HT1080 (cell line): ENCODE data around the gene IQCB1. TPM values are rescaled to one million over a fixed set of nuclear protein-coding genes. Genes with fewer than 3 reads are reported as not detected.
"Not testable (repeated sequence)": the region's sequence is repeated elsewhere in the genome, so short reads cannot be mapped to it uniquely, and the experiment has no call there.

Experiments
- DNase-seq: peaks from one replicate; pipeline ENCODE4 v3.0.0-alpha.2; 2015; ENCODE audit warnings: low read depth
- total RNA-seq: library from RNA; depleted of rRNA; stranded (reverse); fragments of >200 nt; shearing (Covaris generic); gene quantifications from 2 replicates; pipeline ENCODE4 v1.2.3, GENCODE V29; 2014

Gene IQCB1
- total RNA-seq, 1 experiment from 2014 or later: 28.8 TPM

DNA sequence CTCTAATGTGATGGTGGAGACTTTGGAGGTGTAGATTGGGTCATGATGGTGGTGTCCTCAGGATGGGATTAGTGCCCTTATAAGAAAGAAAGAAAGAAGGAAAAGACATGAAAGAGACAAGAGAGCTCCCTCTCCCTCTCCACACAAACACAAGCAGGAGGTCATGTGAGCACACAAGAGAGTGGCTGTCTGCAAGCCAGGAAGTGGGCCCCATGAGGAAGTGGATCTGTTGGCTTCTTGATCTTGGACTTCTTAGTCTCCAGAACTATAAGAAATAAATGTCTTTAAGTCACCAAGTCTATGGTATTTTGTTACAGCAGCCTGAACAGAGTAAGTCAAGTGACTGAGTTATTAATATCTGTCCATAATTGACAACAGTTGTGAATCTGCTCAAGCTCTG is 17.1 kb downstream of the IQCB1 start:
- no peak for DNase-seq

GRCh38 chr3:121809249-121809648 is 25.6 kb downstream of the IQCB1 start:
- DNase-seq: no peak

GRCh38 chr3:121803771-121804320 is 31.0 kb downstream of the IQCB1 start:
- no peak for DNase-seq

- DNase-seq: no peak
Measured at GRCh38 chr3:121800906-121801305, 34.0 kb downstream of the IQCB1 start.

DNA sequence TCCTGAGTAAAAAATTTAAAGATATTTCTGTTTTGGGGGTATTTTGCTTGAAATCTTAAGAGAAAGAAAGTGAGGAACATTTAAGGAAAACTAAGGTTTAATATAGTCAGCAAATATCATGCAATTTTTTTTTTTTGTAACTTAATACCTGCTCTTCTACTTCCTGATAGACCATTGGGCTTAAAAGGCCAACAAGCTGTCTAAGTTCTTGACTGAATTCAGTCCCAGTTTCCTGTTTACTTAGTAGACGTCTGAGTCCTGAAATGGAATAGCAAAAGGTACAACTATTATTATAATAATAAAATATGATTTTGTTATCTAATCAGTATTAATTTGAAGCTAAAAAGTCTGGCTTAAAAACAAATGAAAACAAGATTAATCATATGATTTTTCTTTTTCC is 37.9 kb downstream of the IQCB1 start:
- no peak for DNase-seq

DNA sequence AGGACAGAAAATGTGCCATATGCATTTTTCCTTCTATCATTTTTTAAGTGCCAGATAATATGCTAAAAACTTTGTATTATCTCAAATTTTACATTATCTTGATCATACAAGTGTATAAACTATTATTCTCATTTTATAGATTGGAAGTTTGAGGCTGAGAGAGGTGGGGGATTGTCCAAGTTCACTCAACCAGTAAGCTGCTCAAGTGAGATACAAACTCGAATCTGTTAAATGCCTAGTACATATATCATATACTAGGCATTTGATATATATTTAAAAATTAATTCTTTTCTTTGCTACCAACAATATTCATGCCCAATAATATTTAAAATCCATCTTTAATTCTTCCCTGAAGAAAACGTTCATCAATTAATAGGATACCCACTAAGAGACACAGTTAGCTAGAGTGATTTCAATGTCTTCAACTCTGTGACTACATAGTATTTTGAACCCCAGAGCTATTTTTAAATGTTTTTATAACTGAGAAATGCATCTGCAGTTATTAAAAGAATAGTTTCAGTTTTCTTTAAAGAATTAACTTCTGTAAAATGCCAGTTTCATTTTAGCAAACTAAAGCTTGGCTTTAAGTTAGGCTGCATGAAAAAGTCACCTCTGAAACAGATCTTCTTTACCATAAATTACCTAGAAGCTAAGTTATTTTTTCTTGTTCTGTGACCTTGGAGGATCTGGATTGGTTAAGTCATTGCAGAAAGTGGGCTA is 40.4 kb downstream of the IQCB1 start:
- no peak for DNase-seq

DNA sequence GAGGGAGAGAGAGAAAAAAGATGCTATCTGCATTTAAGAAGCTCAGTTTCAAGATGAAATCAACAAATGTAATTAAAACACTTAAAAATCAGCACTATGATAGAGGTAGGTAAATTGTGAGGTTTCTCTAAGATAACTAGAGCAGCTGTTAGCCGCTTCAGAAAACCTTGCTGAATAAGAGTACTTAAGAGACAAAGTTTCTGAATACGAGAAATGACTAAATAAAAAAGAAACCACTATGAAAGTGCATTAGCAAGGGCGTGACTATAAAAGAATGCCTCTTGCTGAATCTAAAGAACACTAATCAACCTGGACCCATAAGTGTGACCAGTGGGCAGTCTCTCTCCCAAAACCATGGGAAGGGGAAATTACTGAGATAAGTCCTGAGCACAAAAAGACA is 41.8 kb downstream of the IQCB1 start:
- no peak for DNase-seq

DNA sequence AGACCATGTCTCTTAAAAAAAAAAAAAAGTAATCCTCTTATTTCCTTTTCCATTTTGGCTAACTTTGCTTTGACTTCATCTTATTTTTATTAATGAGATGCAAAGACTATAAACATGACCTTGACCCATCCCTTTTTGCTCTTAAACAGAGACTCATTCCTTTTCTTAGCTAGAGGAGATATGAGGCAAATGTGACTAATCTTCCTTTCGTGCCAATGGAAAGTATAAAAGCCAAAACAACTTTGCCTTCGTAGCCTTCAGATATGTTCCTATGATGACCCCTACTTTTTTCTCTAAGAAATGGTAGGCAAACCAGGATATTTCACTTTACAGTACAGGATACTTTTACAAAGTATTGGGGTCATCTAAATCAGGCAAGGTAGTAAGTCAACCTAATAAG is 48.4 kb downstream of the IQCB1 start:
- no peak for DNase-seq

DNA sequence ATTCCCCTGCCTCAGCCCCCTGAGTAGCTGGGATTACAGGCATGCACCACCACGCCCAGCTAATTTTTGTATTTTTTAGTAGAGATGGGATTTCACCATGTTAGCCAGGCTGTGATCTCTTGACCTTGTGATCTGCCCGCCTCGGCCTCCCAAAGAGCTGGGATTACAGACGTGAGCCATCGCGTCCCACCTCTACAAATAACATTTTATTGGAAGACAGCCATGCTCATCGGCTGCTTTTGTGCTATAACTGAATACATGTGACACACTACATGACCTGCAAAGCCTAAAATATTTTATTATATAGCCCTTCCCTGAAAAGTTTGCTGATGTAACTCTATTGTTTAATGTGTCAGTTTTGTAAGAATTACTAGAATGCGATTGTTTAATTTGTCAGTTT is 52.1 kb downstream of the IQCB1 start:
- DNase-seq: not testable (repeated sequence)

GRCh38 chr3:121781611-121782010 is 53.2 kb downstream of the IQCB1 start:
- no peak for DNase-seq

DNA sequence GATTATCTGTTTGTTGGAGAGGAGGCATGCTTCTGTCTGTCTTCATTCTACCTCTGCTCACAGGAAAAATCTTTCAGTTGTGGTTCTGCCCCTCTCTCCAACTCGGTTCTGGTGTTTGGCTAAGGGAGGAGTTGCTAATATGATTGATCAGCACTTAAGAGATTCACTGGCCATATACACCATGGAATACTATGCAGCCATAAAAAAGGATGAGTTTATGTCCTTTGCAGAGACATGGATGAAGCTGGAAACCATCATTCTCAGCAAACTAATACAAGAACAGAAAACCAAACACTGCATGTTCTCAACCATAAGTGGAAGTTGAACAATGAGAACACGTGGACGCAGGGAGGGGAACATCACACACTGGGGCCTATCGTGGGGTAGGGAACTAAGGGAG is 59.8 kb downstream of the IQCB1 start:
- DNase-seq: not testable (repeated sequence)

DNA sequence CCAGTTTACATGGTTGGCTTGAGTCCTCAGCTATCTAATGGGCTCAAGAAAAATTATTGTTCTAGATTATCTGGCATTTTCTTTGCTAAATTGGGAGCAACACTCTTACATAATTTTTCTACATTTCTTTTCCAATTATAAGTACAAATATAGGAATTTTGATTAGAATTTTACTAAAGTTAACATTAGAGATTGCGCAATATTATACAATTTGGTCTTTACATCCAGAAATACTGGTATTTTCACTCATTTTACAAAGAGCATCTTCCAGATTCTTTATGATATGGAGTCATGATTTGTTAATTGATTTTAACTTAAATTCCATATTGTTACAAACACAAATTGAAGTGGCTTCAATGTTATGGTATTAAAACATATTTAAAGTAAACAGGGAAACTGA is 65.6 kb downstream of the IQCB1 start:
- DNase-seq: no peak

- no peak for DNase-seq
Measured at GRCh38 chr3:121768452-121768851, 66.4 kb downstream of the IQCB1 start.

GRCh38 chr3:121759541-121760202 is 75.2 kb downstream of the IQCB1 start:
- DNase-seq: no peak

DNA sequence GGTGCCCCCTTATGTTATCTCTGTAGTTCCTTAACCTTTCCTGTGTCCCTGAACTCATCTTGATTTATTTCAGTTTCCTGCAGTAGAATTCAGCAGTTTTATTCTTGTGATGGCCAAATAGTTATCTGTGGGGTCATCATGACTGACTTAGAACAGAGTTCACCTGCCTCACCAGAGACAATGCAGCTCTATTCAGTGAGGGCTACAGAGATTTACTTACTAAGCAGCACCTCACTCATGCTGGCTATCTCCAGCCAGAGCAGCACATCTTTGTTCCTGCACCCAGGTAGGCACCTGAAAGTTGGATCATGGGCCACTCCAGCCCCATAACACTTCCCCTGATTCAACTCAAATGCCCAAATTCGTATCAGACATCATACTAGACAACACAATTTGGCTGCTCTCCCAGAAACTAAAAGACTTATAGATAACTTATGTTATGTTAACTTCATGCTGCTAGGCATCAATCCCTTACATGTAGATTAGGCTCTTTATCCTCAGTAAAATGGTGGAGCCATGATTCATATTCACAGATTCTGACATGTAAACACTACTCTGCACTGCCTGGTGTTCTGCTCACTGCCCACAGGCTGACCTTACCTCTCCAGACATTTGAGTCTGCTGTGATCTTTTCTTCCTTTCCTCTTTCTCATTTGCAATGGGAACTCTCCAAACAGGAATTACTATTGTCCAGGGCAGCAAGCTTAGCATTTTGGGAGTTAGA is 76.0 kb downstream of the IQCB1 start:
- DNase-seq: no peak

DNA sequence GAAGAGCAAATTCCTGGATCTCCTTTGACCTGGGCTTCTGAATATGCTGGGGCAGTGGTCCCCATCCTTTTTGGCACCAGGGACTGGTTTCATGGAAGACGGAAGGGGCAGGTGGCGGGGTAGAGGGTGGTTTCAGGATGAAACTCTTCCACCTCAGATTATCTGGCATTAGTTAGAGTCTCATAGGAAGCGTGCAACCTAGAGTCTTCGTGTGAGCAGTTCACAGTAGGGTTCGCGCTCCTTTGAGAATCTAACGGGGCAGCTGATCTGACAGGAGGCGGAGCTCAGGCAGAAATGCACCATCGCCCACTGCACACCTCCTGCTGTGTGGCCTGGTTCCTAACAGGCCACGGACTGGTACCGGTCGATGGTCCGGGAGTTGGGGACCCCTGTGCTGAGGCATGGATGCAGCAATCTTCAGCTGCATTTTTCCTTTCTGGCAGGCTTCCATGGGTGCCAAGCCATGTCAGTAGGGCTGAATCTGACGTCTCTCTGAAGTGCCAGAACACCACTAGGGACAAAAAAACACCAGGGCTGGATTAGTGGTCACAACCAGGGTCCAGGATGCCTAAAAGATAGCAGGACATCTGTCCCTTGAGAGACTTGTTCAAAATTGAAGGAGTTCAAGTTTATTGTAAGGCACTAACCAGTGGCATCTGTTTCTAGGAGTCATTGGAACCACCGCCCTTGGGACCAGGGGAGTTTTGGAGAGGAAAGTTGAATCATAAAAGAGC is 76.9 kb downstream of the IQCB1 start:
- no peak for DNase-seq

GRCh38 chr3:121757087-121757811 is 77.6 kb downstream of the IQCB1 start:
- DNase-seq: no peak

GRCh38 chr3:121752772-121753171 is 82.1 kb downstream of the IQCB1 start:
- DNase-seq: no peak

- DNase-seq: no peak
Measured at GRCh38 chr3:121752261-121752660, 82.6 kb downstream of the IQCB1 start.

DNA sequence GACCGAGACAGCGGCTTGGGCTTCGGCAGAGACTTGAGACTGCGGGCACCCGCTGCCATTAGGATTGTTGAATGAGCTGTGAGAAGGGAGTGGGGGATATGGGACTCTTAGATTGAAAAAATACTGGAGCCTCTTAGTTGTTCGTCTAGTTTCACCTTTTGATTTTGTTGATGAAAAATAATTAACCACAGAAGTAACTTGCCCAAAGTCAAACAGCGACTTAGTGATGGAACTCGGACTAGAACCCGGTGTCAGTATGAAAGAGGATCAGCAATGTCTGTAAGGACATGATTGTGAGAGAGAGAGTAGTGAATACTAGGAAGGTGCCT is 84.8 kb downstream of the IQCB1 start:
- no peak for DNase-seq
